Left kidney (tissue), 2 donors: ENCODE measurements around the gene GATAD2A. TPM values are rescaled to one million over a fixed set of nuclear protein-coding genes. Genes with fewer than 3 reads are reported as not detected.
A peak's percentile ranks its signal among the peaks of the same experiment; 100 is the strongest.

Source experiments
- DNase-seq: peaks from one replicate; pipeline ENCODE4 v3.0.0-alpha.2; 2013
- polyA plus RNA-seq: library from polyadenylated mRNA; unstranded; fragments of 120-200 nt; gene quantifications from one replicate; pipeline ENCODE4 v1.2.1, GENCODE V29; 2013; ENCODE audit not compliant: insufficient read length

Gene GATAD2A
- polyA plus RNA-seq, 1 donor, result 43.1 TPM

DNA sequence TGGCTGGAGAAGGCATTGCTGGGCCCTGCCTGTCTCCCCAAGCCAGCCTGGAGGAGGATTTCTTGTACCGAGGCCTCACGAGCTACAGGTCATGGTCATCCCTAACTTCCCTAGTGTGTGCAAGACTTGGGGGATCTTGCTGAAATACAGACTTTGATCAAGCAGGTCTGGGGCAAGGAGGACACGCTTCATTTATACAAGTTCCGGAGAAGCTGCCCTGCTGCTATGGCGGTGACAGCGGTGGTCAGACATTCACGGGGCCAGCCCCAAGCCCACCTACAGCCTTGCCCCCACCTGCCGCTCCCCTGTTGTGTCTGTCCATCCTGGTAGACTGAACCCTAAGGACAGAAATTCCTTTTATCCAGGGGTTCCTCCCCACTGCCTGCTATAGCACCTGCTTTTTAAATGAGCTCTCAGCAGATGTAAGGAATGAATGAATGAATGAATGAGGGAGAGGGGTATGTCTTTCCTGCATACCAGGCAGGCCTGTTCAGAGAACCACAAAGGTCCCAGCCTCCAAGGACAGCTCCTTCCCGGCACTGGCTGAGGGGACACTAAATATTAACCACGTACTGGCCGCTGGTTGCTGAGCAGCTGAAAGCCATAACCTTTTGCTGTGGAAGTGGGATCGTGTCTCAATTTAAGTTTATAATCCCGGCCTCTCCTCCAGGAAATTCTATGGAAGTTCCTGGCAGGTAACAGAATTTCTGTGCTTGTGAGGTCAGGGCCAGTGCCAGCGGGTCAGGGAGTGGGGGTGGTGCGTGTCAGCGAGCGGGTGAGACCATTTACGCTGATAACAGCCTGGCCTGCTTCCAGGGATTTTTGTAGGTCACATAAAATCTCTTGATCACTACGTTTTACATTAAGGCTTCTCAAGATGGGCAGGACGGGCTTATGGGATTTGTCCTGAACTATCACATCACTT lies 82.7 kb downstream of the GATAD2A start:
- no peak for DNase-seq

DNA sequence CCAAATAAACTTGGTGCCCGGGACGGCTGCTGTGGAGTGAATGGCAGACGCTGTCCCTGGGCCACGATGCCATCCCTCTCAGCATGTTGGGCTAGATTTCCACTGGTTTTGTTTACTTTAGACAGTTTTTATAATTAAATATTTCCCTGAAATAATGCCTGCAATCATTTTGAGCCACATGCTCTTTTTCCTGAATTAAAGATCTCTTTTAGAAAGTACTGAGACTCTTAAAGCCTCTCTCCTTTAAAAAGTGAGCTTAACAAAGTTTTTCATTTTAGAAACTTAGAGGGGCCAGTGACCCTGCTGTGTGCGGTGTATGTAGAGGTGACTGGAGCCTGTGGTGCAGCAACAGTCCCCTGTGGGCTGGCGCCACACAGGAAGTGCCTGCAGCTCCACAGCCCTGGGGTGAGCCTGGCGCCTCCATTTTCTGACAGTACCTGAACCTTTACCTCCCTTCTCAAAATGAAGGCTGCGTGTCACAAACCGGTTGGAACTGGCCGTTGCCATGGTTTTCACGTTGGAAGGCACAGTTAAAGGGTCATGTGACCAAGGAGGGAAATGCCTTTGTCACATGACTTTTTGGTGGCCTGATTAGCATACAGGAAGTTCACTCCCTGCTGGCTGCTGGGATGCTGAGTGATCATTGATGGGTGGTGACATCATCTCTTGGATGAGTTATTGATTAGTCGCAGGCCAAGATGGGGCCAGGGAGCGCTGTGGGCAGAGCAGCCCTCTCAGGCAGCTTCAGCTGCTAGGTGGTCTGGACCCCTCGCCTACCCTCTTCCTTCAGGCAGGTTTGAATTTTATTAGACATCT lies 83.6 kb downstream of the GATAD2A start:
- peak; percentile 95 for DNase-seq

DNA sequence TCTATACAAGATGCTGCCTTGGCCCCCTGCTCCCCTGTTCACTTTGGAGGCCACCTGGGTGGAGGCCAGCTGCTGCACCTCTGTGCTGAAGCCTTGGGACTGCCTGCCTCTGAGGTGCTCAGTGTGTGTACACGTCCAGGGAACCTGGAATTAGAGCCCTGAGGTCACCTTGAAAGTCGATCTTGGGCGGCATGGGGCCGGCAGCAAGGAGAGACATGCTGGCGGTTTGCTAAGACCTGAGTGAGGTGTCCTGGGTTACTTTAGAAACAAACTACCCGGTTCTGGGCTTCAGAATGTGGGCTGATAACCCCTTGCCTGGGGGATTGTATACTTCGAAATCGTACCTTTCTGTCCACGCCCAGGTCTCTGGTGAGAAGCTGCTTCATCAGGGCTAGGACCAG lies 84.3 kb downstream of the GATAD2A start:
- DNase-seq, result no peak

DNA sequence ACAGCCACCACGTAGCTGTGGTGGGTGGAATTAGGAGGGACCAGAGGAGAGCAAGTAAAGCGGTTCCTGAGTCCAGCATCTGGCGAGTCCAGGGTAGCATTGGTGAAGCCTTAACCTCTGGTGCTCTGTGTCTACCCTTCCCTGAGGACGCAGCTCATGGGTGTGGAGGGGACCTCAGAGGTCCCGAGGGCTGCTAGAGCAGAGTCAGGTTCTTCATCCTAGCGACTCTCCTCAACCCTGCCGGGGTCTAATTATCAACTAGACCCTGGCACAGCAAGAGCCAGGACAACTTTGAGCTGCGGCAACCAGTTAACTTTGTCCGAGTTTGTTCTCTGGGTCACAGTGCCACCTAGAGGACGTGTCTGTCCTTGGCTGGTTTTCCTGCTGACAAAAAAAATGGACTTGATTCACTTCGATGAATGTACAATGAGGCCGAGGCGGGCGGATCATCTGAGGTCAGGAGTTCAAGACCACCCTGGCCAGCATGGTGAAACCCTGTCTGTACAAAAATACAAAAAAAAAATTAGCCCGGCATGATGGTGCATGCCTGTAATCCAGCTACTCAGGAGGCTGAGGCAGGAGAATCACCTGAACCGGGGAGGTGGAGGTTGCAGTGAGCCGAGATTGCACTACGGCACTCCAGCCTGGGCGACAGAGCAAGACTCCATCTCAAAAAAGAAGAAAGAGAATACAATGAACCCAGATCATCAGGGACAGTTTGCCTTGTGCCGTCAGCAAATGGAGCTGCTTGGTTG lies 84.9 kb downstream of the GATAD2A start:
- DNase-seq, result peak; percentile 91

DNA sequence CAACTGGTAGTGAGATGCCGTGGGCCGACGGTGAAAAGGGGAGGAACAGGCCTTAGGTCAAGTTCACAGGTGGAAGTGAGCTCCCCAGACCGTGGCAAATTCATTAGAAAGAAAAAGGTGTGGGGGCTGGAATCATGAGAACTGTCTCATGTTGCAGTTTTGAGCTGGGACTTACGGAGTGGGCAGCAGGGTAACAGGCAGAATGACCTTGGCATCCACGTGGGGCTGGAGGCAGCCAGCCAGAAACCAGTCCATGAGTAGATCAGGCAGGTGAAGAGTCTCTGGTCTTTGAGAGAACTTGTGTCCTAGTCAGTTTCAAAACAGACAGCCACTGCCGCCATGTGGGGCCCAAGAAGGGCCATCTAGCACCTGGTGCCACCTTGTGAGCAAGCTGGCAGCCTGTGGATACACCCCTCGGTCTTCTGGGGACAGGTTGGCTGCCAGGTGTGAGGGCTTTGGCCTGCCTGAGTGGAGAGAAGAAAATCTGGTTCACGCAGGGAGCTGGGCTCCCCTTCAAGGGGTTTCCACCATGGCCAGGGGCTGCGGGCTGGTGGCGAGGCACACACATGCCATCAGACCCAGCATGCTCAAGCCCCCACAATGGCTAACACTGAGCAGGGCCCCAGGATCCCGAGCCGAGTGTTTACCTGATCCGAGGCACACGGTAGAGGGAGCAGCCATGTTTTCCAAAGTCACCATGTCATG lies 86.0 kb downstream of the GATAD2A start:
- DNase-seq, result no peak

DNA sequence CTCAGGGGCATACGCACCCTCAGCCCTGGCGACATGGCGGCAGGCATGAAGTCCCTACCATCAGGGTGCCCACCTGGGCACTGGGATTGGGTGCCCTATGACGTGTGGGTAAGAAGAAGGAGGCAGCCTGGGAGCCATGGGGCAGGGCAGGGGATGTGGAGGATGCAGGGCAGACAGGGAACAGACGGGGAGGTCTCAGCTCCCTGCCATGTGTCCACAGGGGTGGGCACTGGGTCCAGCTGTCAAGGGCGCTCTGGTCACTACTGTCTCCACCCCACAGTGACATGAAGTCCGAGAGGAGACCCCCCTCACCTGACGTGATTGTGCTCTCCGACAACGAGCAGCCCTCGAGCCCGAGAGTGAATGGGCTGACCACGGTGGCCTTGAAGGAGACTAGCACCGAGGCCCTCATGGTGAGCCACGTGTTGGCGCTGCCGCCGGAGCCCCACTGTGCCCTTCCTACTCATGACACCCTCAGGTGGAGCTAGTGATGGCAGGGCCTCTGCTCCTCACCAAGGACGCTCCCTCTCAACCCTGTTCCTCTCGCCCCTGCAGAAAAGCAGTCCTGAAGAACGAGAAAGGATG lies 86.6 kb downstream of the GATAD2A start:
- no peak for DNase-seq

DNA sequence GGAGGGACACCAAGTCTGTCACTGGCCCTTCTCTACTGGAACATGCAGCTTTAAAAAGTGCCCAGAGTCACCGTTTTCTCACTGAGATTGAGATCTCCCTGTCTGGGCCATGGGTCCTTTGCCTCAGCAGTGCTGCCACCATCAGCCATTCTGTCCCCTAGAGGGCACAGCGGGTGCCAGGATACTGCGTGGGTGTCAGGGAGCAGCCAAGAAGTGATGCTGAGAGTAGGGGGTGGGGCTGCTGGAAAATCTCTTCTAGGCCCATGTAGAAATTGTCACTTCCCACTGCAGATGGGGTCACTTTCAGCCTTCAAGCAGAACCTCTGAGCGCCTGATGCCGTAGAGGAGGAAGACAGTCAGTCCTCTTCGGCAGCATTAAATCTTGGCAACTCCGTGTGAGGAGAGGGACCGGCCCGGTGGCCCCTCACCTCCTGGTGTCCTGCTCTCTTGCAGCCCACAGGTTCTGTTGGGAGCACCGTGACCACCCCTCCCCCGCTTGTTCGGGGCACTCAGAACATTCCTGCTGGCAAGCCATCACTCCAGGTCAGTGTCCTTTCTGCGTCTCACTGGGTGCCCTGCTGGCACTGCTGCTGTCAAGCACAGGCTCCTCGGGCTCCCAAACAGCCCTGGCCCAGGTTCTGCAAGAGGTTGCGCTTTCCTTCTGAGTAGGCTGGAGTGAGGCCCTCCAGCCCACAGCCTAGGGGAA lies 88.5 kb downstream of the GATAD2A start:
- DNase-seq, result no peak

DNA sequence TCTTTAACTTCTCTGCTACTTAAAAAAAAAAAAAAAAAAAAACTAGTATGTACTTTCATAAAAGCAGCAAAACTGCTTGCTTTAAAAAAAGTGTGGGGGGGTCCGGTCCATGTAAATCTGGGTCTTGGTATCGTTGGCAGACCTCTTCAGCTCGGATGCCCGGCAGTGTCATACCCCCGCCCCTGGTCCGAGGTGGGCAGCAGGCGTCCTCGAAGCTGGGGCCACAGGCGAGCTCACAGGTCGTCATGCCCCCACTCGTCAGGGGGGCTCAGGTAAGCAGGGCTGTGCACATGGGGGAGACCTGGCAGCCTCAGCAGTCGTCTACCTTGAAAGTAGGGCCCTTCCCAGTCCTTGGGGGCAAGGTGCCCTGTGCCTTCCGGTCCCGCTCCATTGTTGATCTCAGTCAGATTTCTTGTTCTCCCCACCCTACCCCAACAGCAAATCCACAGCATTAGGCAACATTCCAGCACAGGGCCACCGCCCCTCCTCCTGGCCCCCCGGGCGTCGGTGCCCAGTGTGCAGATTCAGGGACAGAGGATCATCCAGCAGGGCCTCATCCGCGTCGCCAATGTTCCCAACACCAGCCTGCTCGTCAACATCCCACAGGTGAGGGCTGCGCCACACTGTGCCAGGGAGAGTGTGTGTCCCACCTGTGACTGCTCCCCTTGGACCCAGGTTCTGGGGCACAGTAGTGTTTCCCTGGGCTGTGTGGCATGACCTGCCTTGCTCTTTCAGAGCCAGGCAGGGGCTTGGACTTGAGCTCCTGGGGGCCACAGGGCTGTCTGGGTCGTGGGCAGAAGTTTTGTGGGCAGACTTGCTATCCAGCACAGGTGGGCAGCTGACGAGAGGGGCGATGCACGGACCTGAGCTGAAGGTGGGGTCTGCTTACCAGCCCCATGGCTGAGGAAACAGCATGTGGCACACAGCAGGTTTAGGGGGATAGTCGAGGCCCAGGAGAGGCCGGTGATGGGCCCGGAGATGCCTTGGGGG lies 90.4 kb downstream of the GATAD2A start:
- DNase-seq, result no peak

DNA sequence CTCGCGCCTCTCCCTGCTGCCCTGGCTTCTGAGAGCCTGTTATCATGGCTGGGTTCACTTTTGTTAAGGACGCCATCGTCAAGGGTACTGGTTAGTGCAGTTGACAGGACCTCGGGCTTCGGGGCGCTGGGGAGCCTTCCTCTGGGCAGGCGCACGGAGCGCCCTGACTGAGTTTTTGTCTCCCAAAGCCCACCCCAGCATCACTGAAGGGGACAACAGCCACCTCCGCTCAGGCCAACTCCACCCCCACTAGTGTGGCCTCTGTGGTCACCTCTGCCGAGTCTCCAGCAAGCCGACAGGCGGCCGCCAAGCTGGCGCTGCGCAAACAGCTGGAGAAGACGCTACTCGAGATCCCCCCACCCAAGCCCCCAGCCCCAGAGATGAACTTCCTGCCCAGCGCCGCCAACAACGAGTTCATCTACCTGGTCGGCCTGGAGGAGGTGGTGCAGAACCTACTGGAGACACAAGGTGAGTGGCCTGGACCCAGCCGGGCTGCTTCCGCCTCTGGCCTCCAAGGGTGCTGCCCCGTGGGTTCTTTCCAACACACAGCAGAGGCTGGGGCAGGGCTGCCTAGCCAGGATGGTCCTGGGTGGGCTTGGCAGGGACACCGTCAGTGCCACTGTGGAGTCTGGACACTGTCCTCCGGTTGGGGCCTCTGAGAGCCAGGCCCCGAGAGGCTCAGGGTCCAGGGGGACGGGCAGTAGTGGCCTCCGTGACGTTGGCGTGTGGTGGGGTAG lies 92.9 kb downstream of the GATAD2A start:
- DNase-seq, result no peak

DNA sequence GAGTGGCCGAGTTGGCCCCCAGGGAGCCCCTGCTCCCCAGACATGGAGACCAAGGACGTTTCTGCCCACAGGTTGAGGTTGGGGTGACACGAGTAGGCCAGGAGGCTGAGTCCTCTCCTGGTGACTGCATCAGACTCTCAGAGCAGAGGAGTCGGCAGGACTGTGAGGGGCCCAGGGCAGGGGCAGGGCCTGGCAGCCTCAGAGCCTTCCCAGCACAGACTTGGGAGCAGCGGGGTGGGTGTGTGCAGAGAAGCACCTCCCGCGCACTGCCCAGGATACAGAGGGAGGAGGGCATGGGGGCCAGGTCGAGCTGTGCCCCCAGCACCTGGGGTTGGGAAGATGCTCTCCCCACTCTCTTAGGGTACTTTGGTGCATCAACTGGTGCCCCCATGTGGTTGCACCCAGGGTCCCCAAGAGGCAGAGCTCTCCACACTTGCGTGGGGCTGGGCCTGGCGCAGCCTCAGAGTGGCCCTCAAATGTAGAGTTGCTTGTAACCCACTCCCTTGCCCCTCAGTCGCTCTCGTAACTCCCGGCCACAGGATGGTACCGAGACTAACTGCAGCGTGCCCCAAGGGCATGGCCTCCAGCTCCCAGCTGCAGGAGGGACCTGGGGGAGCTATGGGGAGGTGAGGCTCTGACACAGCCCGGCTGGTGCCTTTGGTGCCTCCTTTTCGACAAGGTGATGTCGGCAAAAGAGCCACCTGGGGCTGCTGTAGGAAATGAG lies 94.0 kb downstream of the GATAD2A start:
- no peak for DNase-seq

DNA sequence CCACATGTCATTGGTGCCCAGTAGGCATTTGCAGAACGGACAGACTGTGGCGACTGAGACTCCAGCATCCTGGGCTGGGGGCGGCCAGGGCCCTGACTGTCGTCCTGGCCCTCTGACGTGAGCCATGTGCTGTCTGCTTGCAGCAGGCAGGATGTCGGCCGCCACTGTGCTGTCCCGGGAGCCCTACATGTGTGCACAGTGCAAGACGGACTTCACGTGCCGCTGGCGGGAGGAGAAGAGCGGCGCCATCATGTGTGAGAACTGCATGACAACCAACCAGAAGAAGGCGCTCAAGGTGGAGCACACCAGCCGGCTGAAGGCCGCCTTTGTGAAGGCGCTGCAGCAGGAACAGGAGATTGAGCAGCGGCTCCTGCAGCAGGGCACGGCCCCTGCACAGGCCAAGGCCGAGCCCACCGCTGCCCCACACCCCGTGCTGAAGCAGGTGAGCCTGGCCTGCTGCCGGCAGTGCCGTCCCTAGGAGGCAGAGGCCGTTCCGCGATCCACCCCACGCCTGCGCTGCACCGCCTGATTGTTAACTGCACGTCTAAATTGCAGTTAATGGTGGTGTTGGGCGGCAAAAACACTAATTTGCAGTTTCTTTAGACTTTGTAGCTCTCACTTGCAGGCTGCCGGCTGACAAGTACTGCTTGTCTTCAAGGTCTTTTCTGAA lies 95.6 kb downstream of the GATAD2A start:
- DNase-seq, result no peak

DNA sequence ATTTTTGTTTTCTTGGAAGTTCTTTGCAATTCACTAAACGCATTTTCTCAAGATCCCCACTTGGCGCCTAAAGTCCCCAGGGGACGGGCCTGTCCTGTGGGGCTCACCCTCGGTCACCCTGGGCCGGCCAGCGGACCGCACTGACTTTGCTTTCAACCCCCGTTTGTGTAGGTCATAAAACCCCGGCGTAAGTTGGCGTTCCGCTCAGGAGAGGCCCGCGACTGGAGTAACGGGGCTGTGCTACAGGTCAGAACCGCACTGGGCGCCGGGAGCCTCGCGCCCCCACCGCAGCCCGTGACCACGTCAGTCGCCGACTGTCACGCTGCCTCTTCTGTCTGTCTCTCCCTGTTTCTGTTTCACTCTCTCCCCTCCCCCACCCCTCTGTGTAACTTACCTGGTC lies 96.3 kb downstream of the GATAD2A start:
- DNase-seq, result no peak

DNA sequence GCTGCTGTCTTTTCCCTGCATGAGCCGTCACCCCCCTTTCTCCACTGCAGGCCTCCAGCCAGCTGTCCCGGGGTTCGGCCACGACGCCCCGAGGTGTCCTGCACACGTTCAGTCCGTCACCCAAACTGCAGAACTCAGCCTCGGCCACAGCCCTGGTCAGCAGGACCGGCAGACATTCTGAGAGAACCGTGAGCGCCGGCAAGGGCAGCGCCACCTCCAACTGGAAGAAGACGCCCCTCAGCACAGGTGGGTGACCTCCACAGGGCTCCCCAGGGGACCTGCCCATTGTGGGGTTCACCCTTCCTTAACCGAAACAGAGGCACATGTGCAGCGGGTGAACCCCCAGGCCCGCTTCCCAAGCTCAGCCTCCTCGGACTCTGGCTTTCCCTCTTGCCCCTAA lies 96.8 kb downstream of the GATAD2A start:
- no peak for DNase-seq

DNA sequence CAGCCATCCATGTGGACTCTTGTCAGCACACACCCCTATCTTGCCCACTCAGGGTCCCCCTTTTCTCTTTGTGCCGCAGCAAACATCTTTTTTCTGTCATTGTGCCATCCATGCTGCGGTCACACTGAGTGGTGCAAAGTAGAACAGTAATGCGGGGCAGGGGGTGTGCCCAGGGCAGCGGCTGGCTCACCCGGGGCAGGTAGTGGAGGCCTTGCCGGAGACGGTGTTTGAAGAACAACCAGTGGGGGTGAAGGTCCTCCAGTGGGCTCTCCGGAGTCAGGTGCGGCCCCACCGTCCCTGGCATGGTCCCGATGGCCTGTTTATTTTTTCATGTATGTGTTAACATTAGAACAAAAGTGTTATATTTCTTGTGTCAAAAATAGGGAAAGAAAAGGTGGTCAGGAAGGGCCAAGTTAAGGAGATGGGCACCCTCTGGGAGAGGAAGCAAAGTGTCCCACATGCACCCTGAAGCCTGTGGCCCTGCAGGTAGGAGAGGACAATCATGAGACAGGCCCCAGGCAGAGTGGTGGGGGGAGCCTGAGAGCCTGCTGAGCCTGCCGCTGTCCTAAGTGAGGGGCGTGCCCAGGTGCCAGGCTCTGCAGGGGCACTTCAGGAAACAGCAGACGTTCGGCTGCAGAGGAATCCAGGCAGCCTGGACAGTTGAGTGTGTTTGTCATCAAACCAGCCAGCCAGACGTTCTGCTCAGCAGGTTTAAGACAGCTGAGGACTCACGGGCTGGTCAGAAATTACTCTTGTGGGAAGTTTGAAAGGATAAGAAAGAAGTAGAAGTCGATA lies 97.5 kb downstream of the GATAD2A start:
- DNase-seq, result no peak

DNA sequence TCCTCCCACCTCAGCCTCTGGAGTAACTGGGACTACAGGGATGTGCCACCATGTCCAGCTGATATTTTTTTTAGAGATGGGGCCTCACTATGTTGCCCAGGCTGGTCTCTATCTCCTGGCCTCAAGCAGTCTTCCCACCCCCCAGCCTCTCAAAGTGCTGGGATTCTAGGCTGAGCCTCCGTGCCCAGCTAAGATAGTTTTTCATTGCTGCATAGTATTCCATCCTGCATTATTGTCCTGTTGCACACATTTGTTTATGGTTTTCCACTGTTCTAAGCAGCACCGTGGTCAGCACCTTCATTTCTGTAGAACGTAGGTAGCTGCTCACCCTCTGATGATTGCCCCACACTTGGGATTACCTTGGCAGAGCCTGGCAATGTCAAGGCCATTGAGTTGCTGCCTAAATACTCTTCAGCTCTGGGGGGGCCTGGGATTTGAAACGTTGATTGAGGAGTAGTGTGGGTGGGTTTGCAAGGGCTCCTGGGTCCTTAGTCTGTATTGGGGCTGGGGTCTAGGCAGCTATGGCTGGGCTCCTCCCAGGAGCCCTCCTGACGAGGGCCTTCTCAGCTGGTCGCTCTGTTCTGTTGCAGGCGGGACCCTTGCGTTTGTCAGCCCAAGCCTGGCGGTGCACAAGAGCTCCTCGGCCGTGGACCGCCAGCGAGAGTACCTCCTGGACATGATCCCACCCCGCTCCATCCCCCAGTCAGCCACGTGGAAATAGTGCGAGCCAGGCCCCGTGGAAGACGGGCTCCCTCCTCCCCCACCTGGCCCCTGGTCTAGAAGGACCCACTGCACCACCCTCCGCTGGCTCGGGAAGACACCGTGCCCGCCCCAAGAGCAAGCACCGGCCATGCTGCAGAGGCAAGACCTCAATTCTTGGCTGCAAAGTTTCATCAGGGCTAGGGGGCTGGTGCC lies 99.5 kb downstream of the GATAD2A start:
- DNase-seq, result no peak
